OCI-LY3 (cell line): ENCODE results near the gene COLEC11.

Source experiments
- CTCF ChIP-seq: fragments of 200-600, 300-600 bp; sonication (generic); IDR thresholded peaks from 2 replicates; pipeline ENCODE4 v1.5.1; 2014; ENCODE audit warnings: antibody characterized with exemption, low read length, low read depth
- EZH2phosphoT487 ChIP-seq: fragments of 200-600 bp; shearing (Covaris generic); IDR thresholded peaks from 2 replicates; pipeline ENCODE4 v1.6.1; 2018; ENCODE audit warnings: antibody characterized with exemption, mixed run types, low read depth

GRCh38 chr2:3598912-3599854 is 4.3 kb downstream of the COLEC11 start:
- TF ChIP-seq CTCF (no peak), EZH2phosphoT487 (no peak)
